Upper lobe of left lung (tissue), 4 donors: ENCODE results near the gene LRP1-AS.

Source experiments
- CTCF ChIP-seq, 6 experiments: fragments of 450-650 bp in 4 of 6; fragments of 200-600 bp in 2 of 6; sonication (generic) in 2 of 6; IDR thresholded peaks; one replicate each; pipeline ENCODE4 v1.5.1; 2016 to 2019; ENCODE audit warnings: antibody characterized with exemption in 6 of 6
- EP300 ChIP-seq, 4 donors: sonication (generic); formaldehyde crosslinking; IDR thresholded peaks; one replicate each; pipeline ENCODE4 v1.5.1; 2017; ENCODE audit warnings: antibody characterized with exemption in 4 of 4, control low read depth in 2 of 4
- POLR2A ChIP-seq, 4 donors: fragments of 450-650 bp; IDR thresholded peaks; one replicate each; pipeline ENCODE4 v1.5.1; 2016 to 2017; ENCODE audit warnings: antibody characterized with exemption in 4 of 4, mild to moderate bottlenecking in 2 of 4
- POLR2AphosphoS5 ChIP-seq, 2 donors: sonication (generic); formaldehyde crosslinking; IDR thresholded peaks; one replicate each; pipeline ENCODE4 v1.5.1; 2017; ENCODE audit warnings: antibody characterized with exemption in 2 of 2

- no peak for TF ChIP-seq POLR2A (IDR thresholded peaks at IDR 0.05)
- TF ChIP-seq CTCF (IDR thresholded peaks at IDR 0.05): no peak
- TF ChIP-seq EP300 (IDR thresholded peaks at IDR 0.05): no peak
- no peak for TF ChIP-seq POLR2AphosphoS5 (IDR thresholded peaks at IDR 0.05)
Measured at GRCh38 chr12:57176846-57177245, 29.4 kb upstream of the LRP1-AS start.
